ENCODE data around the gene TTLL11.
"Not testable (repeated sequence)": the region's sequence is repeated elsewhere in the genome, so short reads cannot be mapped to it uniquely, and the experiment has no call there.

TTLL11 gene

GRCh38 chr9:122071715-122072114 lies 21.4 kb downstream of the TTLL11 start:
- no peak overlapping the region for H3K27ac ChIP-seq
- no peak for TF ChIP-seq CTCF (conservative IDR thresholded peaks at IDR 0.05)
- TF ChIP-seq ZFX (IDR thresholded peaks at IDR 0.05), result no peak

DNA sequence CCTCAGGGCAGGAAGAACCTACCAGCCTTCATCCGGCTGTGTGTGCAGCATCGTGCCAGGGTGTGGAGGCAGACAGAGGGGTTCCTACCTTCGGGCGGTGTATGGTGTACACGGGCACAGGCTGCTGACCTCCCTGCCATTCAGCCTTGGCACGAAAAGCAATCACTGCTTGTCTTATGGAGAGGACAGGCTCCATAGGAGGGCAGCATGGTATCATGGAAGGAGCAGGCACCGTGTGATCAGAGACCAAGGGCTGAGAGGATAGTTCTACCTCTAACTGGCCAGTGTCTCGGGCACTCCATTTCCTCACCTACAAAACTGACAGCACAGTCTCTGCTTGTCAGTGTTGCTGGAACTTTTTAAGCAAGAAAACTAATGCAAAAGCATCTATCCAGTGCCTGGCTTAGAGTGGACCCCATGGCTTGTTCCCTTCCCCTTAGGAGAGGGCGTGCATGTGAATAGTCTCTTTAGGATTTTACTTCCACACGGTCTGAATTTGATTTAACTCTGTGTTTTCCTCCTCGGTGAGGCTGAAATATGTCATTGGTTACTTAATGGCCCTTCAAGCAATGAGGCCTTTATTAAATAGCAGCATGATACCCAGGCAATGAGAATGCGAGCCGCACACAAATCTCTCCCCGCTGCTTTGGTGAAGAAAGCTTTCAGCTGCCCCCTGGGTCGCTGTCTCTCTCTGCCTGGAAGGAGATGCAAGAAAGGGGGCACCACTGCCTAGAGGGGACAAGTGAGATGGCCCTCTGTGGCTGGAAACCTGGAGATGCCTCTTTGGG lies 22.2 kb downstream of the TTLL11 start:
- no peak overlapping the region for H3K27ac ChIP-seq
- no peak for TF ChIP-seq CTCF (conservative IDR thresholded peaks at IDR 0.05)
- no peak for TF ChIP-seq ZFX (IDR thresholded peaks at IDR 0.05)

DNA sequence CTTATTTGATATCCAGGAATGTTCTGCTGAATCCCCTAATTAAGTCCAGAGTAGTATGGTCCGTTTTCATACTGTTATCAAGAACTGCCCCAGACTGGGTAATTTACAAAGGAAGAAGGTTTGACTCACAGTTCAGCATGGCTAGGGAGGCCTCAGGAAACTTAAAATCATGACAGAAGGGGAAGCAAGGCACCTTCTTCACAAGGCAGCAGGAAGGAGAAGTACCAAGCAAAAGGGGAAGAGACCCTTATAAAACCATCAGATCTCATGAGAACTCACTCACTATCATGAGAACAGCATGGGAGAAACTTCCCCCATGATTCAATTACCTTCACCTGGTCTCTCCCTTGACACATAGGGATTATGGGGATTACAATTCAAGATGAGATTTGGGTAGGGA lies 26.4 kb downstream of the TTLL11 start:
- H3K27ac ChIP-seq, result not testable (repeated sequence)

DNA sequence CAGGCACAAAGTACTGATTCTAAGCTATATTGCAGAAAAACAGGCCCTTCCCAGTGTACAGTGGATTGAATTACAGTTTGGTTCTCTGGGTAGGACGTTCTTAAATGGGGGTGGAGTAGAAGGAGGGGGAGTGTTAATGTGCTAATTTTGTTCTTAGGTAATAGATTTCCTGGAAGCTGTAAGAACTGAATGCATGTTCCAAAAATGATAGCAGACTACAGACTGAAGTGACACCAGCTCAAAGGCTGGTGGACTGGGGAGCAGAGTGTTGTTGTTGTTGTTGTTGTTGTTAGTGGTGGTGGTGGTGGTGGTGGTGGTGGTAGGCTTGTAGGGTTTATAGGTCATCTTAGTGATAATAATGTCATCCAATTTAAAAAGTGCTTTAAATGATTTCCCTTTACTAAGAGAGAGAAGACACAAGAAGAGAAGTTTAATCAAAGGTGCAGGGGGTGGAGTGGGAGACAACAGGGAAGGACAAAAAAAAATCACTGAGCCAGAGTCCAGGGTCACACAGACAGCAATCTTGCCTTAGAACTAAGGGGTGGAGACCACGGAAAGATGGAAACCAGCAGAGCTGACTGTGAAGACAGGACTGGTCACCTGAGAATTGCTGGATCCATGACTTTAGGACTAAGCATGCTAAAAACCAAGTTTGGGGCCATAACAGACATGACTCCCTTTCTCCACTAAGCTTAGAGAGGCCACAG lies 27.0 kb downstream of the TTLL11 start:
- H3K27ac ChIP-seq, result no peak overlapping the region

GRCh38 chr9:122060481-122060880 lies 32.6 kb downstream of the TTLL11 start:
- no peak overlapping the region for H3K27ac ChIP-seq
- TF ChIP-seq ZFX (IDR thresholded peaks at IDR 0.05), result no peak
- TF ChIP-seq CTCF (conservative IDR thresholded peaks at IDR 0.05), result no peak

More for the DNA sequence above, 27.0 kb downstream of the TTLL11 start:
- no peak for TF ChIP-seq CTCF (conservative IDR thresholded peaks at IDR 0.05)

- TF ChIP-seq CTCF (conservative IDR thresholded peaks at IDR 0.05) (no peak), ZFX (IDR thresholded peaks at IDR 0.05) (no peak)
- H3K27ac ChIP-seq, result no peak overlapping the region
Observed at GRCh38 chr9:122059955-122060324, 33.2 kb downstream of the TTLL11 start.

GRCh38 chr9:122059214-122059954 lies 33.7 kb downstream of the TTLL11 start:
- no peak overlapping the region for H3K27ac ChIP-seq
- no peak for TF ChIP-seq ZFX (IDR thresholded peaks at IDR 0.05)
- no peak for TF ChIP-seq CTCF (conservative IDR thresholded peaks at IDR 0.05)

All from C4-2B (cell line).